Chondrocyte (in vitro differentiated cells): ENCODE measurements around the gene CUEDC1. TPM values are rescaled to one million over a fixed set of nuclear protein-coding genes. Genes with fewer than 3 reads are reported as not detected.
A peak's percentile ranks its signal among the peaks of the same experiment; 100 is the strongest.

Experiments
- DNase-seq: peaks from one replicate; pipeline ENCODE4 v3.0.0; 2021; ENCODE audit warnings: mixed read lengths, low spot score
- H3K27ac Mint-ChIP-seq: one replicate; pipeline ENCODE4 v1.8.0; 2021; ENCODE audit warnings: mild to moderate bottlenecking, moderate library complexity, mixed read lengths; ENCODE audit not compliant: unreplicated experiment
- H3K27me3 Mint-ChIP-seq: 2 replicates; pipeline ENCODE4 v1.8.0; 2021; ENCODE audit warnings: low read depth, mixed read lengths
- H3K36me3 Mint-ChIP-seq: 2 replicates; pipeline ENCODE4 v1.8.0; 2021; ENCODE audit warnings: low read depth, mixed read lengths
- H3K4me1 Mint-ChIP-seq: 2 replicates; pipeline ENCODE4 v1.8.0; 2021; ENCODE audit warnings: low read depth, mild to moderate bottlenecking, mixed read lengths
- H3K4me3 Mint-ChIP-seq: one replicate; pipeline ENCODE4 v1.8.0; 2021; ENCODE audit warnings: mild to moderate bottlenecking, moderate library complexity, mixed read lengths; ENCODE audit not compliant: unreplicated experiment
- H3K9me3 Mint-ChIP-seq: 2 replicates; pipeline ENCODE4 v1.8.0; 2021; ENCODE audit warnings: low read depth, mixed read lengths
- total RNA-seq: library from RNA; stranded (reverse); gene quantifications from 3 replicates; pipeline ENCODE4 v1.2.1, GENCODE V29; 2021
- TF ChIP-seq, protein P1 (sequence below): fragments of 200-600 bp; sonication (generic); IDR thresholded peaks from 2 replicates; pipeline ENCODE4 v1.5.0; 2021; ENCODE audit warnings: antibody characterized with exemption, mild to moderate bottlenecking, moderate library complexity

The CUEDC1 gene
- total RNA-seq, 1 donor from 2014 or later, result 41.9 TPM

DNA sequence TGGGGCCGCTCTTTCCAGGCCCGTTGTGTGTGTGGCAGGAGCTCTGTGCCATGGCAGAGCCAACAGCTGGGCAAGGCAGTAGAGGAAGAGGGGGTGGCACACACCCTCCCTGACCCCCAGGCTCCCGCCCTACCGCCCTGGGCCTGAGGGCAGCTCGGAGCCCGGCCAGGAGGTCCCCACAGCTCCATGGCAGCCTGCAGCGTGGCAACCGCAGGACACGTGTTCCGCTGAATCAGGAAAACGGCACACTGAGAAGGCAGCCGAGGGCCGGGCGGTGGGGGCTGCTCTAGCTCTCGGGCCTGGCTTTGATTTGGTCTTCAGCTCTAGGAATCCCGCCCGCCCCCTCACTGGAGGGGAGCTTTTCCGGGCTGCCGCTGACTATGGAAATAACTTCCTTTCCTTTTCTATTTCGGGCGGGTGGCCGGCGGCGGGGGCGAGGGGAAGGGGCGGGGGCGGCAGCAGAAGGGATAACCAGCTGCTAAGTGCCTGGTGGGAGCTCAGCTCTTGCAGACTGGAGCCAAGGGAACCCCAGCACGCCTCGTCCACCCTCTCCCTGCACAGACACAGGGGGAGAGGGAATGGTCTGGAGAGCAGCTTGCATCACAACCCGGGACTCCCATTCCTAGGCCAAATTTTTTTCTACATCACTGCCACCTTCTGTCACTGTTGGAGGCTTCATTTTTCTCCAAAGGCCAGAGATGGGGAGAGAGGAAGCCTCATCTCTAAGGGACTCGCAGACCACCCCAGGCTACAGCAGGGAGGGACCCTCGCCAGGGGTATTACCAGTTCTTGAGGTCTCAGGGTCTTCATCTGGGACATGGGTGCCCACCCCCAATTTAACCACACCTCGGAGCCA lies 80.5 kb downstream of the CUEDC1 start:
- H3K4me3 Mint-ChIP-seq, result peak overlapping the region; percentile 62

DNA sequence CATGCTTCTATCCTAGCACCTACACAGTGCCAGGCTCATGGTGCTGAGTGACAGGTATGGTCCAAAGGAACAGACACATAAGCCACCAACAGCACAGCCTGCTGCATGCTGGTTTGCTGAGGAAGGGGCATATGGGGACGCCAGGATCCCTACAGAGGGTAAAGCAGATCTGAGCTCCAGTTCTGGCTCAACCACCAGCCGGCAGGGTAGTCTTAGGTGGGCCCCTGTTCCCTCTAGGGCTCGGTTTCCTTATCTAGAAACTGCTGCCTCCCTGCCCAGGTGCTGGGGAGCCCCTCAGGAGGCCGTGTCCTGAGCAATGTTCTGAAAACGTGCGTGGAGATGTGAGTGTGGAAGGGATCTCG lies 81.2 kb downstream of the CUEDC1 start:
- H3K4me3 Mint-ChIP-seq, result no peak overlapping the region
- H3K36me3 Mint-ChIP-seq, result peaks cover 16% of the 10 kb centered on the region
- no peaks in the 10 kb centered on the region for H3K27me3 Mint-ChIP-seq
- TF ChIP-seq, protein P1, sequence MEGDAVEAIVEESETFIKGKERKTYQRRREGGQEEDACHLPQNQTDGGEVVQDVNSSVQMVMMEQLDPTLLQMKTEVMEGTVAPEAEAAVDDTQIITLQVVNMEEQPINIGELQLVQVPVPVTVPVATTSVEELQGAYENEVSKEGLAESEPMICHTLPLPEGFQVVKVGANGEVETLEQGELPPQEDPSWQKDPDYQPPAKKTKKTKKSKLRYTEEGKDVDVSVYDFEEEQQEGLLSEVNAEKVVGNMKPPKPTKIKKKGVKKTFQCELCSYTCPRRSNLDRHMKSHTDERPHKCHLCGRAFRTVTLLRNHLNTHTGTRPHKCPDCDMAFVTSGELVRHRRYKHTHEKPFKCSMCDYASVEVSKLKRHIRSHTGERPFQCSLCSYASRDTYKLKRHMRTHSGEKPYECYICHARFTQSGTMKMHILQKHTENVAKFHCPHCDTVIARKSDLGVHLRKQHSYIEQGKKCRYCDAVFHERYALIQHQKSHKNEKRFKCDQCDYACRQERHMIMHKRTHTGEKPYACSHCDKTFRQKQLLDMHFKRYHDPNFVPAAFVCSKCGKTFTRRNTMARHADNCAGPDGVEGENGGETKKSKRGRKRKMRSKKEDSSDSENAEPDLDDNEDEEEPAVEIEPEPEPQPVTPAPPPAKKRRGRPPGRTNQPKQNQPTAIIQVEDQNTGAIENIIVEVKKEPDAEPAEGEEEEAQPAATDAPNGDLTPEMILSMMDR, result no peak
- H3K4me1 Mint-ChIP-seq, result peaks cover 73% of the 10 kb centered on the region
- H3K27ac Mint-ChIP-seq, result peak overlapping the region; percentile 97
- DNase-seq, result no peak
- H3K9me3 Mint-ChIP-seq, result no peaks in the 10 kb centered on the region

More for the DNA sequence above, 80.5 kb downstream of the CUEDC1 start:
- no peak for DNase-seq
- Mint-ChIP-seq H3K27me3 (no peaks in the 10 kb centered on the region), H3K27ac (peak overlapping the region; percentile 97), H3K4me1 (peaks cover 73% of the 10 kb centered on the region), H3K36me3 (peaks cover 16% of the 10 kb centered on the region), H3K9me3 (no peaks in the 10 kb centered on the region)
- TF ChIP-seq, protein P1, result no peak

DNA sequence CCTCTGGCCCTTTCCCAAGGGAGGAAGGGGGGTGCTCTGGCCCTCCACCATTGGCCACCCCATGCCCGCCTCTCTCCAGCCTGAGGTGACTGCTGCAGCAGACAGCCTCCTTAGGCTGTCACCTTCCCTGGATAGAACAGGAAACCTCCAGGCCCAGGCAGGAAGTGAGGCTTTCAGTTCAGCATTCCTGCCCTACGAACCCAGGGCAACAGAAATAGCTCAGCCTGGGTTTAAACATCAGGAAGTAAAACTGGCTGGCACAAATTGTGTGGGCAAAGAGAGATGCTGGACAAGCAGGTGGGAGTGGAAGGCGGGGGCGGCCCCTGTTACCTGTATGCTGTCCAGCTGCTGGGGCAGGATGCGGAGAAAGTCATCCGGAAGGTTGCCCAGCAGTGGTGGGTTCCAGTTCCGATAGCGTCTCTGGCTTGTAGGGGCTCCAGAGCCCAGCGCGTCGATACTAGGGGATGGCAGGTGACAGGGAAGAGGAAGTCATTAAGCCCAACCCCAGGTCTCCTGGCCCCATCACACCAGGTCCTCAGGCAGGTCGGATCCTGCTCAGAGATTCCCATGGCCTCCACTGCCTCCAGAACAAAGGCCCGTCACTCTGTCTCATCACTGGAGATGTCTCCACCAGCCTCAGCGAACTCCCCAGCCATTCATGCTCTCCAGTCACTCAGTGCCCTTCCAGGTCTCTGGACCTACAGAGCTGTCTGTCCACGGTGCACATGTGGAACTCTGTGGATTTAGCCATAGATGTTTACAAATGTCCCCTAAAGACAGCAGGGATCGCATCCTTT lies 81.8 kb downstream of the CUEDC1 start:
- H3K27ac Mint-ChIP-seq, result peak overlapping the region; percentile 97
- H3K36me3 Mint-ChIP-seq, result peaks cover 16% of the 10 kb centered on the region
- no peak for DNase-seq
- TF ChIP-seq, protein P1, result no peak
- H3K27me3 Mint-ChIP-seq, result no peaks in the 10 kb centered on the region
- no peaks in the 10 kb centered on the region for H3K9me3 Mint-ChIP-seq
- no peak overlapping the region for H3K4me3 Mint-ChIP-seq
- H3K4me1 Mint-ChIP-seq, result peaks cover 73% of the 10 kb centered on the region

DNA sequence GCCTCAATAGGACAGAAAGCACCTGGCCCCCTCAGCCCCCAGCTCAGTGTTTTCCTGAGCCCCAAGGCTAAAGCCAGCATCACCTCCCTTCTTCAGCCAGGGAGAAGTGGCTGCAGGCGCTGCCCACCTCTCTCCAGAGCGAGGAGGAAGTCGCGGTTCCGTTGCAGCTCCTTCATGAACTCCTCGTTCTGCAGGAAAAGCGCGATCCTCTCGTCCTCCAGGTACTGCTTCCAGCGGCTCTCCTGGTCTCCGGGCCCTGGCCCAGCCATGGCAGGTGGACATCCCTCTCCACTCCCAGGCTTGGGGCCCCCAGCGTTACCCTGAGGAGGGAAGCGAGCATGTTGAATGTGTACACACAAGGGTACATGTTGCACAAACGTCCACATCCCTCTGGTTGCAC lies 82.7 kb downstream of the CUEDC1 start:
- H3K9me3 Mint-ChIP-seq, result no peaks in the 10 kb centered on the region
- H3K27me3 Mint-ChIP-seq, result no peaks in the 10 kb centered on the region
- H3K4me3 Mint-ChIP-seq, result no peak overlapping the region
- TF ChIP-seq, protein P1, result no peak
- peaks cover 16% of the 10 kb centered on the region for H3K36me3 Mint-ChIP-seq
- H3K4me1 Mint-ChIP-seq, result peaks cover 73% of the 10 kb centered on the region
- peak overlapping the region; percentile 17 for H3K27ac Mint-ChIP-seq
- no peak for DNase-seq

DNA sequence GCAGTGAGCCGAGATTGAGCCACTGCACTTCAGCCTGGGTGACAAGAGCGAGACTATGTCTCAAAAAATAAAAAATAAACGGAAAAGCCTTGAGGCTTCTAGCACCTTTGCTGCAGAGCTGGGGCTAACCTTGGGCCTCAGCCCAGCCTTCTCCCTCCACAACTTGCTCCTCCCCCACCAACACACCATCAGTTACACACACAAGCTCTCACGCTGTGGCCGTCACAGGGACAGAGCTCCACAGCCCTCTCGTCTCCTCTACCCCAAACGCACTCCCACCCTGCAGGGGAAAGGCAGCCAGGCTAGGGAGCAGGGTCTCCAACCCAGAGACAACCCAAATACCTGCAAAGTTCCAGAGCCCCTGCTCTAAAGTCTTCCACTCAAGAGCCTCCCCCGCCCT lies 83.3 kb downstream of the CUEDC1 start:
- TF ChIP-seq, protein P1, result no peak
- Mint-ChIP-seq H3K4me3 (no peak overlapping the region), H3K27ac (no peak overlapping the region), H3K9me3 (no peaks in the 10 kb centered on the region), H3K27me3 (no peaks in the 10 kb centered on the region), H3K4me1 (peaks cover 71% of the 10 kb centered on the region), H3K36me3 (peaks cover 16% of the 10 kb centered on the region)
- DNase-seq, result no peak
